GM10266 (cell line): Measurements from ENCODE around the gene COMMD9.

Experiments used
- DNase-seq: peaks from one replicate; pipeline ENCODE4 v3.0.0; 2012; ENCODE audit errors: extremely low spot score
- CTCF ChIP-seq: IDR thresholded peaks from 2 replicates; pipeline ENCODE4 v1.5.1; 2012; ENCODE audit warnings: mild to moderate bottlenecking, low read depth; ENCODE audit not compliant: control insufficient read depth, insufficient read depth; ENCODE audit errors: missing control alignments

COMMD9 gene

GRCh38 chr11:36317992-36318391 is 28.8 kb upstream of the COMMD9 start:
- no peak for TF ChIP-seq CTCF
- no peak for DNase-seq

GRCh38 chr11:36316049-36316448 is 26.8 kb upstream of the COMMD9 start:
- TF ChIP-seq CTCF: no peak
- DNase-seq: no peak

GRCh38 chr11:36314434-36314767 is 25.2 kb upstream of the COMMD9 start:
- DNase-seq: no peak

GRCh38 chr11:36313750-36314433 is 24.7 kb upstream of the COMMD9 start:
- TF ChIP-seq CTCF: no peak
- no peak for DNase-seq

More at GRCh38 chr11:36314434-36314767, 25.2 kb upstream of the COMMD9 start:
- TF ChIP-seq CTCF: no peak

GRCh38 chr11:36312611-36313472 is 23.6 kb upstream of the COMMD9 start:
- no peak for TF ChIP-seq CTCF
- no peak for DNase-seq

GRCh38 chr11:36311926-36312595 is 22.8 kb upstream of the COMMD9 start:
- TF ChIP-seq CTCF: no peak
- DNase-seq: no peak
